K562 (cell line): Measurements from ENCODE around the gene TICRR.

ENCODE experiments used
- ETS1 ChIP-seq: conservative IDR thresholded peaks from 2 replicates; pipeline ENCODE4 v1.6.1; 2011; ENCODE audit warnings: low read depth, mild to moderate bottlenecking, low read length; ENCODE audit not compliant: control insufficient read depth
- JUND ChIP-seq, 2 experiments: IDR thresholded peaks; 2 replicates in 1 of 2; 3 replicates in 1 of 2; pipeline ENCODE4 v1.6.1; 2011; ENCODE audit warnings: borderline replicate concordance in 2 of 2, low read depth in 2 of 2, low read length in 2 of 2, improper control_type of control experiment in 1 of 2, missing biosample characterization in 1 of 2, missing genetic modification characterization in 1 of 2, missing genetic modification reagents in 1 of 2
- TAF7 ChIP-seq: fragments of 450-650 bp; IDR thresholded peaks from 2 replicates; pipeline ENCODE4 v1.6.1; 2016; ENCODE audit warnings: missing genetic modification characterization, missing compliant biosample characterization

DNA sequence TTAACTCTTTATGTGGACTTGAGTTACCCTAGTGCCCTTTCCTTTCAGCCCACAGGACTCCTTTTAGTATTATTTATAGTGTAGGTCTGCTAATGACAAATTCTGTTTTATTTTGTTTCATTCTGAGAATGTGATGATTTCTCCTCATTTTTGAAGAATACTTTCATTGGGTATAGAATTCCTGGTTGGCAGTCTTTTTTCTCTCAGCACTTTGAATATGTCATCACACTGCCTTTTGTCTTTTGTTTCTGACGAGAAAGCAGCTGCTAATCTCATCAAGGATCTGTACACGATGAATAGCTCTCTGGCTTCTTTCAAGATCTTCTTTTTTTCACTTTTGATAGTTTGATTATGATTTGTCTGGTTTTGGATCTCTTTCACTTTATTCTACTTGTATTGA is 37.8 kb downstream of the TICRR start:
- TF ChIP-seq TAF7 (tag) (no peak), ETS1 (no peak), JUND (IDR thresholded peaks at IDR 0.05; ENCODE audit: borderline replicate concordance, low read depth, low read length) (no peak), JUND (tag; IDR thresholded peaks at IDR 0.05; ENCODE audit: borderline replicate concordance, low read depth, low read length) (no peak)
